ENCODE data around the gene ZNF236. TPM values are rescaled to one million over a fixed set of nuclear protein-coding genes. Genes with fewer than 3 reads are reported as not detected.
A peak's percentile ranks its signal among the peaks of the same experiment; 100 is the strongest.

Gene ZNF236
- total RNA-seq, 1 experiment from 2014 or later = 11.8 TPM

DNA sequence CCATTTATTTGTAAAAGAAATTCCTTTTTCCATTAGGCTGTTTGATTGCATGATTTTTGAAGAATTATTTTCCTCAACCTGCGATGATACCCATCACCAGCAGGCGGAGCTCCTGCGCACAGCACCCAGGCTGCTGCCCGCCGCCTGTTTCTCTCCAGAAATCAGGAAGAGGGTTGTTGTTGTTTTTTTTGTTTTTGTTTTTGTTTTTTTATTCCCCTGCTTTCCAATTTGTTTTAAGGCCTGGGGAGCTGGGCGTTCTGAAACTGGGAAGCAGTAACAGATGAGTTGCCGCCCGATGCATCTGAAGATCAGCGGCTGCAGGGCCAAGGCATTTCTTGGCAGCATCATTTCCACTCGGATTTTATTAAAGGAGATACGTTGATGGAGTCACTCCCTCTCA is 178.2 kb downstream of the ZNF236 start:
- peak; percentile 42 for DNase-seq (ENCODE audit: low read depth)

DNA sequence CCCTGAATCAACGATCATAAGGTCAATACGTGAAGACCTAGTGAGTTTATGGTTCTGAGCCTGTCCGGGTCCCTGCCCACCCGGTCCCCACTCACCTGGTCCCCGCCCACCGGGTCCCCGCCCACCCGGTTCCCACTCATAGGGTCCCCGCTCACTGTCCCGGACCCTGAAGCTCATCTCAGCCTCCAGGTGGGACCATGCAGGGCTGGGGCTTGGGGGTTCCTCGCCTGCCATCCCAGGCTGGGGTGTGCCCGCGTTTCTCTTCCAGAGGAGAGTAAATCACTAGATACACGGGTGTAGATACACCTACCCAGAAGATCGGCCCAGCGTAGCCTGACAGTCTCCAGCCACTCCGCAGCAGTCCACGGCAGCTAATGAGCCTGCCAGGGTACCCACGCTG is 178.7 kb downstream of the ZNF236 start:
- DNase-seq (ENCODE audit: low read depth) = no peak

DNA sequence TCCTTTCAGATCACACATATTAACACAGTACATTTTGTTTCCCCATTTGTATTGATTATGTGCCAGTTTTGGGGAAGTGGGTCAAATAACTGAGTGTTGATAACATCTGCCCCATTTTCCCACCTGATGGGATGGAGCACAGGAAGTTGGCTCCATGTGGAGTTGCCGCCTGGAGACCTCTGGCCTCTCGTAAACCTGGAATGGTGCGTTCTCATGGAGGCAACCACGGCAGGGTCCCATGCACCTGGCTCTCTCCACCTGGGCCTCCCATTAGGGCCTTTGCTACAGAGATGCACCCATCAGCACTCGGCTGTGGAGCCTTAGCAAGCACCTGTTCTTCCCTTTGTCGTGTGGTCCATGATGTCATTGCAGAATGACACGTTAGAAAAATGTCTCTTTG is 179.6 kb downstream of the ZNF236 start:
- no peak for DNase-seq (ENCODE audit: low read depth)

DNA sequence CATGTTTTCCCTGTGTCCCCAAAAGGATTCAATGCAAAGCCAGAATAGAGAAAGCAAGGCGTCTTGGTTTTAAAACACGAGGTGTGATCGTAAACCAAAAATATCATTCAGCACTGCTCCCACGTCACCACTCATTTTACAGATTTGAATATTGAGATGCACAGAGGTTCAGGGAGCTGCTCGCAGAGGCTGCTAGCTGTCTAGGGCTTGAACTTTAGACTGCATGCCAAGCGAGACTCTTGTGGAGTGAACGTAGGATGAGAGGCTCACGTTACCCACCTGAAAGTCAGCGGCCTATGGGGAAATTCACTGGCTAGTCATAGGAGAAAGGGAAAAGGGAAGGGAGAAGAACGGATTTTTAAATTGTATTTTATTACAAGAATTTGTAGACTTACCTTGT is 180.1 kb downstream of the ZNF236 start:
- DNase-seq (ENCODE audit: low read depth) = no peak

DNA sequence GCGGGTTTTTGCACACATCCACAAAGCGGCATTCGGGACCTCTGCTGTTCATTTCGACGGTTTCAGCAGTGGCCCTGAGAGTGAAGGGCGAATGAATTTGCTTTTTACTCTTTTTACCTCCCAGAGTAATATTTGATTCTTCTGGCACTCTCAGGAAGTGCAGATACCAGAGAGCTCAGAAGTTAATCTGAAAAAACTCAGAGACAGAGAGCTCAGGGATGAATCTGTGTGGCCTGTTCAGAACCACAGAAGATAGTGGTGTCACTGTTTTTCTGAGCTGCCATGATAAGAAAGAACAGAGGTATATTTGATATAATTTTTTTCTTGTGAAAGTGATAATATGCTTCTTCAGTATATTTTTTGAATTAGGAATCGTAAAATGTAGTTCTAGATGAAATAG is 181.0 kb downstream of the ZNF236 start:
- no peak for DNase-seq (ENCODE audit: low read depth)

DNA sequence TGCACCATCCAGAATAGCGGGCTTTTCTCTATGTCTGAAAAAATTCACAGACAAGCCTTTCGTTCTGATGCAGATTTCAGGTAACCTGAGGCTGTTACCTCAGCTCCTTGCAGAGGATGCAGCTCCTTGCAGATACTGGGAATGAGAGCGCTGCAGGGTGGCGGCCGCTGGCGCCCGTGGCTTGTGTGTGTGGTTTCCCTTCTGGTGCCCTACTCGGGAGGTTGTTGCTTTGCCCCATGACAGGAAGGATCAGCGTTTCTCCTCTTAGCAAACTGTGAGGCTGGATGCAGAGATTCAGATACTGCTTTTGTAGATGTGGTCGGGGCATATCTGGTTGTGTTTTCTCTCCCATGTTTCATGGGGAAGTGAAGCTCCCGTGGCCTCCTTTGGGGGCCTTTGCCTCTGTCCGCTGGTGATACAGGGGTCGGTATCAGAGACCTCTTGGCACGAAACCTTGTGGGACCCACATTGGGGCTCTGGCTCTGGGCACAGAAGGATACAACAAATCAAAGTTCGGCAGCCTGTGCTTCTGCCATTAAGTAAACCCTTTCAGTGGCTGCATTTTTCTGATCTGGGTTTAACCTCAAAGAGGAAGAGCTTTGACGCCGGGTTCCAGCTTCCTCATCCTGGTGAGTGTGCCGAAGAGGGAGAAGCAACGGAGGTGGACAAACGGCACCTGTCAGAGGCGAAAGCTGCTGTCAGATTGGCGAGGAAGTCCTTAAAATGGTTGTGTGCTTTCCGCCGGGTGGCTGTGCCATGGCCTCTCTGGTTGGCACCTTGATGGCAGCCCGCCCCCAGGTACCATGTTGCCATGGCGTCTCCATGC is 182.4 kb downstream of the ZNF236 start:
- DNase-seq (ENCODE audit: low read depth) = no peak

DNA sequence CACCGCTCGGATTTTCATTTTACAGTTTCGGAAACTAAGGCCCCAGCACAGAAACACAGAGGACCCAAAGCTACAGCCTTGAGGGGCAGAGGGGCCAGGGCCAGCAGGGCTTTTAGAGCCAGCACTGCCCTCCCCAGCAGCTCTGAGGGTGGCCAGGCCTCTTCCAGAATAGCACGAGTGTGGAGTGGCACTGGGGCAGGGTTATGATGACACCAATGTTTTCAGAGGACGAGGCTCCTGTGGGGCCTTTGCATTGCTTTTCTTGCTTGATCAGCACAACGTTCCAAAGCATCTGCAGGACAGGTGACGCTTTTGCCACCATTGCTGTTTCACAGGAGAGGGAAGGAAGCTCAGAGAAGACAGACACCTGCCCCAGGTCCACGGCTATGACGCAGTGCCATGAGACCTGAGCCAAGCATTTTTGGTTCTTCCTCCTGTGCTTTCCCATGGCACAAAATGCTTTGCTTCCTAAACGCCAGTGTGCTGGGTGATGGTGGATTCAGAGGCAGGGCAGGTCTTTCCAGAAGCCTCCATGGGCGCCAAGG is 183.4 kb downstream of the ZNF236 start:
- no peak for DNase-seq (ENCODE audit: low read depth)

DNA sequence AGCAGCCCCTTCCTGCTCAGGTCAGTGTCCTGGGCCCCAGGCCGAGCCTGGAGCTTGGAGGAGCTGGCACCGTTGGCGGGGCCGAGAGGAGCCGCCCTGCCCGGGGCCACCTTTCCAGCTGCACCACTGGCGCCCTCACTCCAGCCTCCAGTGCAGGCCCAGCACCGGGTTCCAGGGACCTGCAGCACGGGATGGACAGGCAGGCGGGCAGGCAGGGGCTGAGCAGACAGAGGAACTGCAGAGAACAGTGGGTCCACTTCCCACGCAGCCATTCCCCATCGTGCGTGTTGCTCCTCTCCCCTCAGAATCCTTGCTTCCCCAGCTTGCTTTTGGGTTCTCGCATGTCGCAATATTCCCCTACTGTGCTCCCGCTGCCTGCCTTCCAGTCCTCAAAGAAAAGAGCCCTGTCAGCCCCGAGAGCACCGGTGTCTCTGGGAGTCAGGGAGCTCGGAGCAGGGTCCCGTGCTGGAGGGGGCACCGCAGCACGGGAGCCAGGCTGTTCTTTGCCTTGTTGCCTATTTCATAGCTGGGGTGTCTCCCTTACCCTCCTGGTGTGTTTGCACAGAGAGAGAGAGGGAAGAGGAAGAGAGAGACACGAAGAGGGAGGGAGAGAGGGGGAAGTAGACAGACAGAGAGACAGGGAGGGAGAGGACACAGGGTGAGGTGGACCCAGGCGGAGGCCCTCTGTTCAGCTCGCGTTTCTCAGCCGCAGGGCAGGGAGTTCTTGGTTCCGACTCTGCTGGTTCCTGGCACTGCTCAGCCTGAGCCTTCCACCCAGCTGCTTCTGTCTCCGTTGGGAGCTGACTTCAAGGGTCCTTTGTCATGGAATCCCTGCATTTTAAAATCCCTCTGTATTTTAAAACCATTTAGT is 184.2 kb downstream of the ZNF236 start:
- no peak for DNase-seq (ENCODE audit: low read depth)

DNA sequence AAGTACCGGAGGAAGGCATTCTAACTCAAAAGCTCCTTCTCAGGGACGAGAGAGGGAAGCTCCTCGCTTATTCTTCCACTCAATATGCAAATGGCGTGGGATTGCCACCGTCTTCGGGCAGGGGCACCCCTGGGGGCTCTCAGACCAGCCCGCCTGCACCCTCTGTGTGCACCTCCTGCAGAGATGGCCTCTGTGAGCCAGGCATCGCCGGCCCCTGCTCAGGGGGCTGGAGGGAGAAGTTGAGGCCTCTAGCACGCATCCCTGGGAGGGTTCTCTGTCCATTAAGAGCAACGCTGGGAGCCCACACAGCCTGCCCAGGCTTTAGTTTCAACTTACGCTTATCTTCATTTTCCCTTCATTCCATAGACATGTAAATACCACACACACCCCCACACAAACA is 184.9 kb downstream of the ZNF236 start:
- DNase-seq (ENCODE audit: low read depth) = no peak

DNA sequence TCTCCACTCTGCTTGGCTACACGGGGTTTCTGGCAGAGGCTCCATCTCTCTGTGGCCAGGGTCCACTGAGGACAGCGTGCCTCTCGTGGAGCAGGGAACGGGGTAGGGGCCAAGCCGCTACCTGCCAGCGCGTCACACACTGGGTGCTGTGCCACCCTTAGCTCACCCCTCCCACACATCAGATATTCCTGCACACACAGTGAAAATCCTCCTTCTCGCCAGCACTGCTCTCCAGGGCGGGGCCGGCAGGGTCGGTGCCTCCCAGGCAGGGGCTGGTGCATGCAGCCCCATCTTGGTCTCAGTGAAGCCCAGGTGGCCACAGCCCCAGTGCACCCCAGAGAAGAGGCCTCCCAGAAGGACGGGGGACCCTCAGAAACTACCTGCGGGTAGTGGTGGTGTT is 185.6 kb downstream of the ZNF236 start:
- DNase-seq (ENCODE audit: low read depth) = no peak

DNA sequence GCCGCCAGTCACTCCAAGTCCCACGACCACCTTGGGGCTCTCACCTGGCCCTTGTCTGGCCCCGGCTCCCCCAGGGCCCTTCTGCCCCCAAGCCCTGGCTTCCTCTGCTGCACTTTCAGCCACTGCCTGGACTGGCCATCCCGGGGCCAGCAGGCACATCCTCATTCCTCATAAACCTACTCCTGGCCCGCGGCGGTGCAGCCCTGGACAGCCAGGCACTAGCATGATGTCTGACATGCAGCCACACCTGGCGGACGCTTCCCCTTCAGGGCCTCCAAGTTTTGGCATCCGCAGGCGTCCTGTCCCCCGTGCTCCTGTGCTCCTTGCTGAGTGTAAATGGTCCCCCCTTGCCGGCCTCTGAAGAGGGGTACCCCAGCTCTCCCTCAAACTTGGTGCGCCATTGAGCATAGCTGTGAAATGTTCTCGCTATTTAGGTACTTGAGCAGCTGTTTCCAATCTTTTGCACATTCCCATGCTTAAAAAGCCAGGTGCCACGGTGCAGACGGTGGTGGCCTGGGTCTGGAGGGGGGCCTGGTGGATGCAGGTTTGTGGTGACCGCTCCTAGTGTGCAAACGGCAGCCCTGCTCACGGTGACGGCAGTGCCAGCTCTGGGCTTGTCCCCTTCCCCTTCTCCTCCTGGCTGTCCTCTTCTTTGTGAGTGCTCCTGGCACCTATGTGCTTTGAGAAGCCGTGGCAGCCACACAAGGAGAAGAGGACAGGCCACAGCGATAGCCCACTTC is 186.4 kb downstream of the ZNF236 start:
- no peak for DNase-seq (ENCODE audit: low read depth)

DNA sequence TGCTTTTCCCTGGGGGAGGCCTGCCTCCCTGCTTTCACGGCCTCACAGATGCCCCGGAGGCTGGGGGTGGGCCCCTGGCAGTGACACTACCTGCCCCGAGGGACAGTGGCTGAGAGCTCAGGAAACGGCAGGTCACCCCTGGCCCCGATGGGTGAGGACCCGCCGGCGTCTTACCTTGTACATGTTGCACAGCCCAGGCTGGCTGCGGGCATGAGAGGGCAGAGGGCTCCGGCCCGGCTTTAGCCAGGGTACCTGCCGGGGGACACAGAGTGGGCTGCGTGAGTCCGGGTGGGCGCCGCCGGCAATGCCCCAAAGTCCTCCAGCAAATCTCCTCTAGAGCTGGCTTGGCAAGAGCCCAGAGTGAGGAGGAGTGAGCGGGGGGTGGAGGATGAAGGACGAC is 187.3 kb downstream of the ZNF236 start:
- no peak for DNase-seq (ENCODE audit: low read depth)

DNA sequence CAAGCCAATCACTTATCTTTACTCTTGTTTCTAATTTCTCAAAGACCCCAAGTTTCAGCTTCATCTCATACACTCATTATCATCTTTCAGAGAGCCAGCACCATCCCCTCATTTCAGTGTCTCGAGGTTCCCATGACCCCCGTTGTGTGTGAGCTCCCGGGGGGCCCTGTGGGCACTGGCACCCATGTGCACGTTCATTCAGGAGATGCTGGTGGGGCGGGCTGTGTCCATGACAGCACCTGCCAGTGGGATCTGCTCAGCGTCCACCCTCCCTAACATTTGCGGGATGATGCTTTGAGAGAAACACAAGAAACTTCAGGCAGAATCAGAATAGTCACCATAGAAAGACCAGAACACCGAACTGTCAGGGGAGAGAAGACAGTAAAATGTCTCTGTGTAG is 189.8 kb downstream of the ZNF236 start:
- no peak for DNase-seq (ENCODE audit: low read depth)

DNA sequence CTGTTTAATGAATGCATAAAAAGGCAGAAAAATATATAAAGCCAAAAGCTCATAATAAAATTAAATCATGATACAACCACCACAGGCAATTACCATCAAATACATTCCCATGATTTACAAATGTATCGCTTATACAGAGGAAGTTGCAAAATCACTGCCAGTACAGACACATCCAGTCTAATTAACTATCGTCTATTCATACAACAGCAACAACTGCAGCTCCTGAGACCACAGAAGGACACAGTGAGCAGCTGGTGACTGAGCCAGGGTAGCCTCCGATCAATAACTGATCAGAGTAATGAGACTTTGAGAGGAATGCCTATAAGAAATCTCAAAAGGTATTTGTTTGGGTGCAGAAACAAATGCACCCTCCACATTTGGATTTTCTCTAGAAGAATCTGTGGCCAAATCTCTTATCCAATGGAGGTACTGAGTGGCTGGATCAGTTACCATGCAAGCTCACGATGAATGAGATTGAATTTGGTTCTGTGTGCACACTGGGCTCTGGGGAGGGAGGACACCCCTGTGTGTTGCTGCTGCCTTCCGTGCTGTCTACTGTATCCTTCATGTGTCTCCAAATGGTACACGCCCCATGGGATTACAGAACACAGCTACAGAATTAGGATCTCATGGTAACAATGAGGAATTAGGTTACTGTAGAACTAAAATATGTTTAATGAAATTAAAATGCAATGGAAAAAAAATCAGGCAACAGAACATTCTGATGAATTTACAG is 190.6 kb downstream of the ZNF236 start:
- DNase-seq (ENCODE audit: low read depth) = no peak

DNA sequence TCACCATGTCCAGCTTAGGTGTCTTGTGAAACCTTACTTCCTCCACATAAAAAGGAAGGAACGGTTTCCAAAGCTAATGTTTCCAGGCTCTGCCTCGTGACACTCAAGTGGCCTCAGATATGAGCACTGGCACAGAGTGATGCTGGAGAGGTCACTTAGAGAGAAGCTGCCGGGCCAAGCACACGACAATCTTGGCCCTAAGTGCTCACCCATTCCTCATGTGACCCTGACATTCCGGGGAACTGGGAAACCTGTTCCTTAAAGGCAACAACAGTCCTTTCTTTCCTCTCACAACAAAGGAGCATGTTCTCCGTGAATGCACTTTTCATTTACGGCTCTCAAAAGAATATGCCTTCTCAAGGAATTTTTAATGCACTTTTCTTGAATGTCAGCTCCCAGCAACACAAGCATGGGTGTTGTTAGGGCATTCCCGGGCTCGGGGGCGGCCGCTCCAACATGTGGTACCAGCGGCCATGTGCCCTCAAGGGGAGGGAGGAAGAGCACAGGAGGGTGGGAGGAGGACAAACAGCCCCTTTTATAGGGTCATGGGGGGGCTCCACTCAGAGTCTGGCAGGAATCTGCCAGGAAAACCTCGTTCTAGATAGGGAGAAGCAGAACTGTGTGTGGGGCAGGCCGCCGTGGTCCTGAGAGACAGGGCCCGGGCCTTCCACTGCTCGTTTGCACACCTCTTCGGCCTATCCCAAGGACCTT is 191.6 kb downstream of the ZNF236 start:
- no peak for DNase-seq (ENCODE audit: low read depth)

DNA sequence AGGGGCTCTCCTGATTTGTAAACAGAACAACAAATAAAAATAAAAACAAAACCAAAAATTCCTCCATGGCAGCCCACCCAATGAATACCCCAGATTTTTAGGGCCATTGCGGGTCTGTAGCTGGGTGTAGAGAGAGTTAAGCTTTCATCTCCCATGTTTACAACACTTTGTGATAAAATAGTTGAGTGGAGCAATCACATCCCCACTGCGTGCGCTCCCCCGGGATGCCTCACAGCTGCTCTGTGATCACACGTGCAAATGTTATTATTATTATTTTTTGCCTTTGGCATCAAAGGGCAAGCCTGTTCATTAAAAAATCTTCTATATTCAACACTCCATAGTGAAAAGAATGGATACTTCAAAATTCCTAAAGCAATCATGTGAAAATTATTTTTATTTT is 192.2 kb downstream of the ZNF236 start:
- no peak for DNase-seq (ENCODE audit: low read depth)

DNA sequence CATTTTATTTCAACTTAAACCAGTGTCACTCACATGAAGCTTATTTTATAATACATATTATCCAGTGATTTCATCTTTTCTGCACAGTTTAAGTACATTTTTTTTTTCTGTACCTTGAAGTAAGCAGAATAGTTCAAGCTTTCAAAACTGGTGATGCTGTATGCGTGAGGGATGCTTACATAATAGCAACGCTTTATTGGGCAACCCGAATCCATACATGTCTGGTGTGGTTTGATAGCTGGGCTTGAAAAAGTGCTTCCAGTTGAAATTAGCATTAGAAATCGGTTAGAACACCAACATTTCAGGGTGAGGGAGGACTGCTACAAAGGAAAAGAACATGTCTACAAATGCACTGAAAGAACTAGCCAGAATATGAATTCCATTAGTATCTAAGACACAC is 192.8 kb downstream of the ZNF236 start:
- no peak for DNase-seq (ENCODE audit: low read depth)

DNA sequence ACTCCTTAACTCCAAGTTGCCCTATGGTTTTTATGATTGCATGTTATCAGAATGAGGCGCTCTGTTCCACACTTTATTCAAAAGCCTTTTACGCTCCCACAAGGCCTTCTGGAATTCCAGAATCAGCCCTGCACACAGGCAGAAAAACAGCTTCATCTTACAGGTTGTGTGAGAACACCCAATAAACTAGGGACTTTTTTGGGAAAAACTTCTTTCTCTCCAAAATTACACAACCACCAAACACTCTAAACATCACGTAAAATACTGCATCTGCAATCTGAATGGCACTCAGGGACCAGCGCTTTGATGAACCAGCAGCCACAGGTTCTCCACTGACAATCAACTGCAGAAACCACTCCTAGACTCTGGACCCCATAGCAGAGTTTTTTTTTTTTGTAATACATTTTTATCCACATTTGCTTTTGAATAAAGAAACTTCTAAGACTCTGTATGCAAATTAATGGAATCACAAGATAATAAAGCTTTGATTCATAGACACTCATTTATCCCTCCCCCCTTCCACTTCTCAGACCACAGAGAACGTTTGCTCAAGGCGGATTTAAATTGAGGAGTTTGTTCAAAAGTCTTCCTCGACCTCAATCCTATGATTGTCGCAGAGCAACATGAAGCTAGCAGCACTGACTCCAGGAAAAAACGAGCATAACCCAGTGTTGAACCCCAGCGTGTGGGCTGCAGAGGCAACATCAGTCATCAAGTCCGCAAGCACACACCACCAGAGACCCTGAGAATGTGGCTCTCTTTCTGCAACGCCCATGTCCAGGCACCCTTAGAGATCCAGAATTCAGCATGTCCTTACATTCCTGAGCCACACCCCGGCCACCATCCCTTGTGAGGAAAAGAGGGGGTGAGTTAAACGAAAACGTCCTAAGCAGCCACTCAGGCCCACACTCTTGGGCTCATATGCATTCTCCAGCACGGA is 193.7 kb downstream of the ZNF236 start:
- DNase-seq (ENCODE audit: low read depth) = no peak

DNA sequence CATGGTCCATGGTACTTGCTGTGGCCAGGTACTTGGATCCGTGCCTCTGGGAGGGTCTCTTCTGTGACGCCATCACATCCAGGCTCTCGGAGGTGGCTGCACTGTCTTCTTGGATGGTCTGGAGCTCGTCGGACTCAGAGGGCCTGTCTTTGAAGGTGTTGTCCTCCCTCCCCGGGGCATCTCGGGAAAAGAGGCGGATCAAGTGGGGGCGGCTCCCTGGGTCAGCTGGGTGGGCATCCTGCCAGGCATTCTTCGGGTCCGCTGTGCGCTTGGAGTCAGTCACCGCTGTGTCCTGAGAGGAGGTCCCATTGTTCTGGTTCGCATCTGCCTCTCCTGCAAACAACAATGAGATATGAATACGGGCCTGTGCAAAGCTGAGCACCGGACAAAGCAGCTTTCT is 194.6 kb downstream of the ZNF236 start:
- no peak for DNase-seq (ENCODE audit: low read depth)

All from HT1080 (cell line).